Panc1 (cell line): ENCODE results near the gene LDB2. TPM values are rescaled to one million over a fixed set of nuclear protein-coding genes. Genes with fewer than 3 reads are reported as not detected.

Source experiments
- ATAC-seq: fragments of 200-7000 bp; cut with Tn5 transposase; 2 replicates; pipeline ENCODE4 v1.9.1; 2020; ENCODE audit warnings: mild to moderate bottlenecking, moderate library complexity
- BruUV-seq: library from RNA; stranded (reverse); fragments of 400-500 nt; replicated peaks from 2 replicates; lab custom pipeline; 2021; lab: Mats Ljungman, UMichigan
- CTCF ChIA-PET: fragments of 300-600 bp; sonication (Branson Sonifier 250); formaldehyde crosslinking; loops from one replicate; lab custom pipeline; 2022; ENCODE audit warnings: antibody characterized with exemption; lab: Charles Lee
- POLR2A ChIA-PET: fragments of 300-600 bp; sonication (Branson Sonifier 250); formaldehyde crosslinking; loops from one replicate; lab custom pipeline; 2022; ENCODE audit warnings: antibody characterized with exemption; lab: Charles Lee
- DNase-seq: peaks from one replicate; pipeline ENCODE4 v3.0.0-alpha.2; 2010; ENCODE audit warnings: low read depth, low spot score
- H3K27ac ChIP-seq: 2 replicates; pipeline ENCODE4 v1.5.1; 2011; ENCODE audit warnings: mild to moderate bottlenecking, low read length, inconsistent platforms
- H3K27me3 ChIP-seq: fragments of 200-500 bp; sonication (Bioruptor generic); 2 replicates; pipeline ENCODE4 v1.6.0; 2014; ENCODE audit warnings: low read length, inconsistent platforms; ENCODE audit not compliant: control insufficient read depth, insufficient read depth
- H3K36me3 ChIP-seq: fragments of 200-500 bp; sonication (Bioruptor generic); 2 replicates; pipeline ENCODE4 v1.5.1; 2014; ENCODE audit warnings: inconsistent platforms, mild to moderate bottlenecking, low read length, moderate library complexity; ENCODE audit not compliant: control insufficient read depth, insufficient read depth
- H3K4me1 ChIP-seq: 2 replicates; pipeline ENCODE4 v1.5.1; 2011; ENCODE audit warnings: inconsistent platforms, mild to moderate bottlenecking, low read length, moderate library complexity; ENCODE audit not compliant: control insufficient read depth, insufficient read depth
- H3K4me3 ChIP-seq, 2 experiments: 2 replicates each; pipeline ENCODE4 v1.5.1; 2011 to 2012; ENCODE audit warnings: low read depth in 2 of 2, low read length in 2 of 2, mild to moderate bottlenecking in 2 of 2, inconsistent platforms in 1 of 2, moderate library complexity in 1 of 2
- H3K9me3 ChIP-seq: fragments of 200-500 bp; sonication (Bioruptor generic); 2 replicates; pipeline ENCODE4 v1.5.1; 2014; ENCODE audit warnings: low read depth, mild to moderate bottlenecking, inconsistent platforms, low read length, moderate library complexity; ENCODE audit not compliant: control insufficient read depth, insufficient read depth
- CTCF ChIP-seq: fragments of 450-650 bp; IDR thresholded peaks from 2 replicates; pipeline ENCODE4 v1.5.1; 2017; ENCODE audit warnings: mild to moderate bottlenecking
- POLR2AphosphoS5 ChIP-seq: IDR thresholded peaks from 2 replicates; pipeline ENCODE4 v1.6.1; 2012; ENCODE audit warnings: mild to moderate bottlenecking, low read depth, low read length, moderate library complexity
- REST ChIP-seq, 2 experiments: IDR thresholded peaks; 2 replicates each; pipeline ENCODE4 v1.6.1; 2011 to 2012; ENCODE audit warnings: low read depth in 2 of 2, control low read depth in 1 of 2, low read length in 1 of 2, mild to moderate bottlenecking in 1 of 2, moderate library complexity in 1 of 2; ENCODE audit not compliant: insufficient read depth in 1 of 2
- SIN3A ChIP-seq: IDR thresholded peaks from 2 replicates; pipeline ENCODE4 v1.6.1; 2012; ENCODE audit warnings: low read depth, mild to moderate bottlenecking, low read length, moderate library complexity, borderline replicate concordance; ENCODE audit not compliant: insufficient read depth
- TCF7L2 ChIP-seq: IDR thresholded peaks from 2 replicates; pipeline ENCODE4 v1.6.1; 2011; ENCODE audit warnings: mild to moderate bottlenecking, low read depth, low read length, inconsistent platforms
- in situ Hi-C: cut with HindIII; loops from 2 replicates; pipeline ENCODE4 v1.10.0; 2016; ENCODE audit warnings: low sequenced_read_pairs, low pct_unique_long_range_greater_than_20kb
- intact Hi-C: fragments of 100-400 bp; cut with micrococcal nuclease; formaldehyde crosslinking; loops from one replicate; pipeline ENCODE4 v1.10.0; 2022; ENCODE audit not compliant: unreplicated experiment
- total RNA-seq: library from RNA; stranded (reverse); gene quantifications from one replicate; pipeline ENCODE4 v1.2.1, GENCODE V29; 2021; ENCODE audit not compliant: unreplicated experiment

Gene LDB2
- total RNA-seq, 1 experiment from 2014 or later: not detected

- intact Hi-C loops (no loop called here), in situ Hi-C loops (no loop called here)
- DNase-seq (no peak), ATAC-seq (no peak)
- Histone ChIP-seq H3K27ac (no peak overlapping the region), H3K9me3 (no peaks in the 10 kb centered on the region), H3K36me3 (no peaks in the 10 kb centered on the region), H3K4me1 (no peaks in the 10 kb centered on the region), H3K27me3 (no peaks in the 10 kb centered on the region), H3K4me3 (no peak overlapping the region)
- TF ChIP-seq REST (IDR thresholded peaks at IDR 0.05; ENCODE audit: insufficient read depth in 1 of 2, low read depth in 2 of 2, low read length in 1 of 2): no peak
- TF ChIP-seq TCF7L2: no peak
- TF ChIP-seq CTCF: no peak
- TF ChIP-seq SIN3A: no peak
- TF ChIP-seq POLR2AphosphoS5: no peak
- no TSS peak for BruUV-seq
- POLR2A ChIA-PET: no interaction called here
- CTCF ChIA-PET: no interaction called here
Measured at GRCh38 chr4:16694173-16694883, 204.1 kb downstream of the LDB2 start.

GRCh38 chr4:16693641-16694040, 204.8 kb downstream of the LDB2 start:
- in situ Hi-C loops (no loop called here), intact Hi-C loops (no loop called here)
- POLR2A ChIA-PET: no interaction called here
- ATAC-seq (no peak), DNase-seq (no peak)
- CTCF ChIA-PET: no interaction called here
- no peak overlapping the region for H3K27ac ChIP-seq
- H3K27me3 ChIP-seq: no peaks in the 10 kb centered on the region
- H3K4me3 ChIP-seq: no peak overlapping the region
- TF ChIP-seq REST (IDR thresholded peaks at IDR 0.05; ENCODE audit: insufficient read depth in 1 of 2, low read depth in 2 of 2, low read length in 1 of 2): no peak
- BruUV-seq: no TSS peak
- no peaks in the 10 kb centered on the region for H3K36me3 ChIP-seq
- H3K4me1 ChIP-seq: no peaks in the 10 kb centered on the region
- H3K9me3 ChIP-seq: no peaks in the 10 kb centered on the region
